AG04449 (cell line): ENCODE measurements around the gene ERICH4.

Experiments used
- CTCF ChIA-PET: fragments of 350-600 bp; formaldehyde crosslinking; extraction: SDS; loops from one replicate; lab custom pipeline; 2021; ENCODE audit warnings: antibody characterized with exemption; lab: Yijun Ruan, JAX
- POLR2A ChIA-PET: fragments of 400-600, 350-600 bp; formaldehyde crosslinking; extraction: SDS; loops from one replicate; lab custom pipeline; 2020; ENCODE audit warnings: antibody characterized with exemption, inconsistent platforms; lab: Yijun Ruan, JAX
- DNase-seq: peaks from one replicate; pipeline ENCODE4 v3.0.0-alpha.2; 2010; ENCODE audit warnings: low read depth, low spot score
- H3K4me3 ChIP-seq: 2 replicates; pipeline ENCODE4 v1.5.1; 2011; ENCODE audit warnings: low read depth, mild to moderate bottlenecking, control low read depth, low read length
- CTCF ChIP-seq: IDR thresholded peaks from one replicate; pipeline ENCODE4 v1.5.1; 2011; ENCODE audit warnings: mild to moderate bottlenecking, moderate library complexity, low read length, control low read depth, inconsistent platforms; ENCODE audit not compliant: insufficient read depth; ENCODE audit errors: missing control alignments

The ERICH4 gene

GRCh38 chr19:41442473-41443355, at the start of gene ERICH4:
ERICH4 (plus strand) TSS chr19:41443156; CDS start chr19:41443170, 14 bp downstream.
- ChIA-PET CTCF (interaction anchor here (0.7 to 6.0 kb wide), 3 partner anchors 8 to 126 kb away, joined by 3 to 69 read pairs (median 3); no protein-coding TSS in a partner anchor), POLR2A (no interaction called here)
- no peak within 1 kb of the TSS for H3K4me3 ChIP-seq
- DNase-seq = no peak
- no peak for TF ChIP-seq CTCF

- ChIA-PET POLR2A (no interaction called here), CTCF (no interaction called here)
- no peak for DNase-seq
- H3K4me3 ChIP-seq = no peak overlapping the region
- TF ChIP-seq CTCF = no peak
Observed at GRCh38 chr19:41395355-41395754, 47.6 kb upstream of the ERICH4 start.

- peak; percentile 97 for DNase-seq
- POLR2A ChIA-PET = interaction anchor here (0.5 kb wide), 1 partner anchor 29 kb away, joined by 7 read pairs; no protein-coding TSS in a partner anchor
Observed at GRCh38 chr19:41397086-41398049, 45.6 kb upstream of the ERICH4 start, which contains the start of the genes BCKDHA and EXOSC5. BCKDHA (plus strand) TSS chr19:41397818; CDS start chr19:41397828, 10 bp downstream. EXOSC5 (minus strand) TSS chr19:41397359; CDS start chr19:41397328, 31 bp downstream.

GRCh38 chr19:41398050-41398418, 44.9 kb upstream of the ERICH4 start:
- peak overlapping the region; percentile 92 for H3K4me3 ChIP-seq
- ChIA-PET CTCF (interaction anchor here (1.5 kb wide), 1 partner anchor 76 kb away, joined by 3 read pairs; no protein-coding TSS in a partner anchor), POLR2A (interaction anchor here (0.6 kb wide), 1 partner anchor 21 kb away, joined by 3 read pairs; no protein-coding TSS in a partner anchor)
- no peak for DNase-seq
- no peak for TF ChIP-seq CTCF

More at GRCh38 chr19:41397086-41398049, 45.6 kb upstream of the ERICH4 start, which contains the start of the genes BCKDHA and EXOSC5:
- peak within 1 kb of the TSS; percentile 92 for H3K4me3 ChIP-seq
- CTCF ChIA-PET = interaction anchor here (1.5 kb wide), 1 partner anchor 76 kb away, joined by 3 read pairs; no protein-coding TSS in a partner anchor
- no peak for TF ChIP-seq CTCF

GRCh38 chr19:41398598-41398997, 44.4 kb upstream of the ERICH4 start:
- DNase-seq = no peak
- TF ChIP-seq CTCF = no peak
- ChIA-PET POLR2A (interaction anchor here (0.6 kb wide), 1 partner anchor 20 kb away, joined by 3 read pairs; no protein-coding TSS in a partner anchor), CTCF (interaction anchor here (1.0 to 1.5 kb wide), 2 partner anchors 33 to 77 kb away, joined by 3 to 4 read pairs; no protein-coding TSS in a partner anchor)
- H3K4me3 ChIP-seq = peak overlapping the region; percentile 92
